H4 (cell line): ENCODE measurements around the gene TCF7L2. TPM values are rescaled to one million over a fixed set of nuclear protein-coding genes. Genes with fewer than 3 reads are reported as not detected.

Source experiments
- DNase-seq: peaks from one replicate; pipeline ENCODE4 v3.0.0-alpha.2; 2015; ENCODE audit warnings: low spot score
- total RNA-seq: library from RNA; depleted of rRNA; stranded (reverse); fragments of >200 nt; shearing (Covaris generic); gene quantifications from 2 replicates; pipeline ENCODE4 v1.2.3, GENCODE V29; 2014

TCF7L2 gene
- total RNA-seq, 1 experiment from 2014 or later: 3.4 TPM

DNA sequence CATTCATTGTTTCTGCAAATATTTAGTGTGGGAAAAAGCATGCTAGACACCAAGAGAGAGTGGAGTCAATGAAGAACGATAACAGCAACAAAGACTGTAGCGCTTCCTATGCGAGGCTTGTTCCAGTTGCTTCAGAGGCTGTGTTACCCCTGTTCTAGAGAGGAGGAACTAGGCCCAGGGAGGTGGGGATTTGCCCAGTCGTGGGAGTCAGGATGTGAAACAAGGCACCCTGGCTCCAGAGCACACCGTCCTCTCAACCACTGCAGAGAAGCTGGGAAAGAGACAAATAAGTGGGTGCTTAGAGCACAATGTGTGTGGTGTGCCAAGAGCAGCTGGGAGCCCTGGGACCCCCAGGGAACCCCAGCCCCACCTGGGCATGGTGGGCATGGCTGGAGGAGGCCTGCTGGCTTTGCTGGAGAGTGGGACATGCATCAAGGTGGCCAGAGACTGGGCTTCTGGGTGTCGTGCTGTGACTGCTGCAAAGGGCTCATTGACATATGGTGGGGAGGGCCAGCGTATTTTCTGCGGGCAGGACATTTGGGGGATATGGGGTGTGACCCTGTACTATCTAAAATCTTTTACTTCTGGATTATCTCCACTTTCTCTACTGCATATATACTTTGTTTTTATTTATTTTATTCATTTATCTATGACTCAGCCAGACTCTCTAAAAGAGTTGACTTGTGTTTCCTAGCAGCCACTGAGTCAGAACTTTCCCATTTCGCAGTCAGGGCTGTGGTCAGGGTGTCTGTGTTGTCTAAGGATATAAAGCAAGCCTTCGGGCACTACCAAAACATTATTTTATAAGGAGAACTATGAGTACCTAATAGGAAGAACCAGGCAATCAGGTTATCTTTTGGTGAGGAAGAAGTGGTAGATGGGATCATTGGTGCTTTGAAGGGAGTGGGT, 95.4 kb downstream of the TCF7L2 start:
- peak; percentile 61 for DNase-seq

DNA sequence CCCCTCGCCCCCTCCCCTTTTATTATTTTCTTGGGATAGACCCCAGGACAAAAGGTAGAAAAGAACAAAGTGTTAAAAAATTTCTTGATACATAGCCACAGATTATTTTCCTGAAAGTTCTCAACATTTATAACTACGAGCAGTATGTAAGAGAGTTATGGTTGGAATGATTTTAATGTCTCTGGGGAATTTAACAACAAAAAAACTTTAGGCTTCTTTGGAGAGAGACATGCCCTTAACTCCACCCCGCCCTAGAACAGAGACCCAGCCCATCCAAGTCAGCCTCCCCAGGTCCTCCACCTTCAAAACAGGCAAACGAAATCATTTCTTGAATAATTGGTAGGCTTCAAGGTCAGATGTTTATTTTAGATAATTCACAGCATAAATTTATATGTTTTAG, 97.1 kb downstream of the TCF7L2 start:
- no peak for DNase-seq

DNA sequence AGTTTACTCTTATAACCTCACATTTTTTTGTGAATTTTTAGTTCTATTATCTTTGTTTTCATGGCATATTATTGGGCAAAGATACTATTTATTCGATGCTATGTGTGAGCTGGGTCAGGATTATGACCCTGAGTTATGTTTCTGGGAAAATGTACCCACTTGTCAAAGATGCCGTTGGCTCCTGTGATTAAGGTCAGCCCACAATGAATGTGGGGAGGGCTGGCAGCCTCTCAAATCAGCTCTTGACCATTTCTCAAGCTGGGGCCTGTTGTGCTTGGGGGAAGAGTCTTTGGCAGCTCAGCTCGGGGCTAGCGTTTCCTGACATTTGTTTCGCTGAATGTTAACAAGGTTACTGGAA, 97.5 kb downstream of the TCF7L2 start:
- peak; percentile 32 for DNase-seq

GRCh38 chr10:113047963-113048781, 98.1 kb downstream of the TCF7L2 start:
- peak; percentile 68 for DNase-seq

DNA sequence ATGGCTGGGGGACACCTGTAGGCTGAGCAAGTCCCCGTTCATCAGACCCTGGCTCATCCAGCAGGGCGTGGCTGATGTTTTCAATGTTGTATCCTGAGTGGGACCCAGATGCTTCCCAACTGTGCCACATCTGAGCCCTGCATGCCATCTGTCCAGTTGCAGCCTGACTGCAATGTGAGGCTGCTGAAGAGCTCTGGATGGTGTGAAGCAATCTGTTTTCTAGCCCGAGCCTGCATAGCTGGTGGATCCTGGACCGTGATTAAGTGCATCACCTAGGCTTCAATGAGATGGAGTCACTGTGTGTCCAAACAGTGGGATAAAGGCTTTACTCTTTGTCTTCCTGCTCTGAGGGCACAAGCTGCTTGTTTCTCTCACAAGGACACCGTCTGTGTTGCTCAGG, 99.8 kb downstream of the TCF7L2 start:
- no peak for DNase-seq

GRCh38 chr10:113052076-113052830, 102.2 kb downstream of the TCF7L2 start:
- DNase-seq: no peak

DNA sequence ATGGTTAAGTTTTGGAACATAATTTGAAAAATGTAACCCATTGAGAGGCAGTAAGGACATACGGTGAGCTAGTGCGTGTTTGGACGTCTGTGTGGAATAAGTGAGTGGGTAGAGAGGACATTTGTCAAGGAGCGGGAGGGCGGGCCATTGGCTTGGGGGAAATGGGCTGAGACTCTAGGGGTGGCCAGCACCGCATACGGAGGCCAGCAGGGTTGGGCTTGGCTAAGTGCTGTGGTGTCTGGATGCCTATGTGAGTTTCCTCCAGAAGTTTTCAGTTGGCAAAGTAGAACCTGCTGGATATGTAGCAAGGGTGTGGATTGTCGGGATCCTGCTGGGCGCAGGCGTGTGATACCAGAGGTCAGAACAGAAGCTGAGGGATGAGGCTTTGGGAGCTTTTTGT, 103.0 kb downstream of the TCF7L2 start:
- no peak for DNase-seq

DNA sequence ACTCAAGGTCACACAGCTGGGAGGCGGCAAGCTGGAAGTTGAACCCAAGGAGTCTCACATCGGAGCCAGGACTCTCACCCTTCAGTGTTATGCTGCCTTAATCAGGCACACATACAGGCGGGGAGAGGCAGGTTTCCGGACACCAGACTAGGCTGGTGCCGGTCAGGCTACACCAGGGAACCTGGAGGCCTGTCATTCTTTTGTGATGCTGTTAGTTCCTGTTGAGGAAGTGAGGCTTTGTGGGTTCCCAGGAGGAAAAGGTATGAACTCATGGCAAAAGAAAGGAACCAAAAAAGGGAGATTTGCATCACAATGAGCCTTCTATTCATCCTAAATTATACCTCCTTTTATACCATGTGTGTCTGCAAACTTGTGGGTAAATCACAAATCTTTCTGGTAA, 103.8 kb downstream of the TCF7L2 start:
- peak; percentile 31 for DNase-seq

DNA sequence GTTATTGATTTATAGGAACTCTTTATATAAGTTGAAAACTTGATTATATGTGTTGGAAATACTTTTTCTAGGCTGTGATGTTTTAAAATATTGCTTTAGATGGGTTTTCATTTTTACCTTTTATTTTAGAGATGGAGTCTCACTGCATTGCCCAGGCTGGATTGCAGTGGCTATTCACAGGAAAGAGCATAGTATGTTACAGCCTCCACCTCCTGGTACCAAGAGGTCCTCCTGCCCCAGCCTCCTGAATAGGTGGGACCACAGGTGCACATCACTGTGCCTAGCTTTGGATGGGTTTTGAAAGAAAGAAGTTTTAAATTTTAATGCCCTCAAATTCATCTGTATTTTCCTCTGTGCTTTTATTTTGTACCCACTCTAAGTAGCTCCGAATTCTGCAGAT, 105.4 kb downstream of the TCF7L2 start:
- no peak for DNase-seq

DNA sequence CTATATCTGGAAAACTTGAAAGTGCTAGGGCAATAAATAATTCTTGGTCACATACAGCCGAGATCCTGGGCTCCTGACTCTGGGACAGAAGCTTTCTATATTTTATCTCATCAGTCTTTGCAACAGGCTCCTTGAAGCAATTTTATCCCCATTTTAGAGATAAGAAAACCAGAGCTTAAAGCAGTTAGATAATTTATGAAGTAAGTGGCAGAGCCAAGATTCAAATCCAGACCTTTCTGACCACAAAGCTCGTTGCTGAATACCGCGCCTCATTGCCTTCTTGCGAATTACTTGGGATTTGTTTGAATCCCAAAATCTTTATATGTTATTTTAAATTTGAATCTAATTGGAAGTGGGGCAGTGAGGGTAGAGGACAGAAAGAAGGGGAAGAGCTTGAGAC, 106.0 kb downstream of the TCF7L2 start:
- peak; percentile 57 for DNase-seq

GRCh38 chr10:113056441-113057021, 106.5 kb downstream of the TCF7L2 start:
- peak; percentile 93 for DNase-seq

DNA sequence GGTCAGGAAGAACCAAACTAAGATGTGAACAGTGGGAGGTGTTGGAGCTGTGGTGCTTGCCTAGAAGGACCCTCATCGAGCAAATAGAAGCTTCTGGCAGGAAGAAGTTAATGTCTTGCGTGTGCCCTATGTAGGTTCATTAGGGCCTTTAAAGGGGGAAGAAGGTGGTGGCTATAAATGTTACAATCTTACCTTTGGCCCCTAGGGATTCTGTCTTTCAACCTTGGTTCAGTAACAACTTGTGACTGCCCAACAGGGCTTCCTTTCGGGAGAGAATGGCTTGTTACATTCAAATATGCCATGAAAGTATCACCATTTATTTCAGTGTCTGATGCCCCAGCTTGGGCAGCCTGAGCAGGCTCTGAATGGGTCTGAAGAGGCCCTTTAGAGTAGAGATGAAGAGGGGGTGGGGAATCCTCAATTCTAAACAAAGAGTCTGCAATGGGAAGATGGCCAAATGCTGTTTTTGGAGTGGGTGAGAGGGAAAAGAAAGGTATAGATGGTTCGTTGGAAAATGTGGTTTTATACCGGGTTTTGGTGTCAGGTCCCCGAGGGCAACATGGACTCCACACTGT, 108.0 kb downstream of the TCF7L2 start:
- DNase-seq: peak; percentile 36

DNA sequence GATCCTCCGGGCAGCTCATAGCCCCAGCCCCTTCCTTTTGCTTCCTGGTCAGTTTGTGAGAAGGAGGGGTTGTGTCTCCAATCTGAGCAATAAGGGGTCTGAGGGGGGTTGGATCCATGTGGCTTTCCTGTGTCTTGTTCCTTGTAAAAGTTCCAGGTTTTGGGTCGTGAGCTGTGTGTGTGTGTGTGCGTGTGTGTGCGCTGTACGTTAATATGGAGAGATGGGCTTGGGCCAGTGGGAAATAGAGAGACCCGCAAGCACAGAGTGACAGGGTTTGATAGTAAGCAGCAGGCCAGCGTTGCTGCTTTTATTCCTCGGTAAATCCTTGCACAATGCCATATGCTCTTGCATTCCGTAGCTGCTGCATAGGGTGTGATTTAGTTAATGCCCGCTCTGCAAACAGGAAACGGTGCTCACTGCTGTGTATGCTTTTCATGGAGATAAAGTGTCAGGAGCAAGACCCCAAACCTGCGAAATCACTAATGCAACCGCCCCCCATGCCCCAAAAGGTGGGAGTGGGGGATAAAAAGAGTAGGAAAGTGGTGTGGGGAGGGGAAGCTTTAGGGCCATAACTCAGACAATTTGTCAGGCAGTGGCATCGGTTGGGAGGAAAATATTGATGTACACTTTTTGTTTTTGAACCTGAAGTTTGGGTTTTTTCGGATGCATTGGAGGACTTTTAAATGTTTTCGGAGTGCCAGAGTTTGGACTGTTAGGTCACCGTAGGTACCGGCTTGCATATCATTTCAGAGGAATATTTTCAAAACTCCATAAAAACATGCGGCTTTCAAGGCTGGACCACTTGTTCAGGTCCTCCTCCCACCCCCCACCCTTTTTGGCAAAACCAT, 108.7 kb downstream of the TCF7L2 start:
- peak; percentile 75 for DNase-seq

- DNase-seq: peak; percentile 64
Observed at GRCh38 chr10:113059371-113059780, 109.3 kb downstream of the TCF7L2 start.

DNA sequence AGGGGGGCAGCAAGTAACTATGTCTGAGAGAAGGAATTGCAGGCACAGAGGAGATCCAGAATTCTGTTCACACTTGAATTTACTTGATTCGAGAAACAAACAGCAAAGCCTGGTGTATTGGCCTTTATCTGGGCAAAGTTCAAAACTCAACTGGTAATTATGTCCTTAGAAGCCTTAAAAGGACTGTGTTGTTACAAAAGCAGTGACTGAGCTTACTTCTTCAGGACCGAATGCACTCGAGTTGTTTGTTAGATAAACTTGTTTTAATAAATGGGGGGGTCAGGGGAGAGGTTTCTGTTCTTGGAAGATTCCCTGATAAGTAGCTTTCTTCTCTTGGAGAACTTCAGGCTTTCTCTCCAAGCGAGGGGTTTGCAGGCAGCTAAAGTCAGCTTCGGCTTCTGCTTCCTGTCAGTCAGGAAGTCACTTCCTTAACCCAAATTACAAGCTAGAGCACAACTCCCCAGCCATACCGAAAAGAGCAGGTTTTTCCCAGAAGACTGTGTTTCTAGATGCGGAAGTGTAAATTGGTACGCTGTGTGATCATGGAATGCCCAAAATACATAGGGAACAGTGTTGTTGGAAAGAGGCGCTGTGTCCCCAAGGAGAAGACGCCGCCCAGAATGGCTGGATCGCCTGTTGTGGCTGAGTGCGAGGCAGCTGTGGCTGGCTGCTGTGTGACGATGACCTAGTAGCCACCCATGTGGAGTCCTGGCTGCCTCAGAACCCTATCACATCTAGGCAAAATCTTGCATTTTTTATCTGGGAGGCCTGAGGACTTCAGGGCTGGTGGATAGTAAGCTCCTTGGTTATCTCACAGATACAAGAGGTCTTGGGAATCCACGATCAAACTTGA, 110.4 kb downstream of the TCF7L2 start:
- no peak for DNase-seq

DNA sequence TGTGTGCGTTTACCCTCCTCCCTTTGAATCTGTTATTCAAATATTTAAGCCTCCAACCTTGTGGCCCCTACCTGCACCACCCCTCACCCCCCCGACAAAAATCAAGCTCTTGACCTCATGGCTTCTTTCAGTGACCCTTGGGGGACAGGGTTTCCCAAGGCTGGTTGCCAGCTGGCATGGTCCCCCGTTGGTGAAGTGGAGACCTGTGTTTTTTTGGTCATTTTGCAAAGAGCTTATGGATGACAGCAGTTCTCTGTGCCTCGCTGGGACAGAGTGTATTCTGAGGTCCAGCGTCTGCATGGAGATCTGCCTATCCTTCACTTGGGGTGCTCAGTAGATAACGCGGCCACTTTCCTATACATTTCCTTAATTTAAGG, 111.0 kb downstream of the TCF7L2 start:
- no peak for DNase-seq

DNA sequence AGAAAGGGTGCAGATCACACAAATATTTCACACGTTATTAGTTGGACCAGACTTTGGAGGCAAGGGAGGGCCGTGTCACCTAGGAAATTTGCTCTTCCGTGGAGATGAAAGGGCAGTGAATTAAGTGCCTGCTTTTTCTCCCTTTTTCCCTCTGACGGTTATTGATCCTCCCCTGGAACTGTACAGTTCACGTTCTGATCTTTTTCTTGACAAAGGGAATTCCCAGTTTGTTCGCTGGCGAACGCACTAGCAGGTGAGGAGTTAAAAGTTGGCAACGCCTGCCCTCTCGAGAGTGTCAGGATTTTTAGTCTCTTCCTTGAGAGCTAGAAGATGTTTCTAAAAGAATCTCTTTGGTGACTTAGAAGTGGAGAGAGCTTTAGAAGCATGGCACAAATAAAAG, 111.5 kb downstream of the TCF7L2 start:
- DNase-seq: no peak

- peak; percentile 93 for DNase-seq
Observed at GRCh38 chr10:113063043-113063967, 113.3 kb downstream of the TCF7L2 start.
